Neural crest cell (in vitro differentiated cells): ENCODE results near the gene RBM19. TPM values are rescaled to one million over a fixed set of nuclear protein-coding genes. Genes with fewer than 3 reads are reported as not detected.

ENCODE experiments used
- DNase-seq: peaks from one replicate; pipeline ENCODE4 v3.0.0; 2021; ENCODE audit warnings: low read depth, mixed read lengths, low spot score
- H3K27ac Mint-ChIP-seq: one replicate; pipeline ENCODE4 v1.8.0; 2021; ENCODE audit warnings: mild to moderate bottlenecking, mixed read lengths; ENCODE audit not compliant: unreplicated experiment
- H3K27me3 Mint-ChIP-seq: 2 replicates; pipeline ENCODE4 v1.8.0; 2021; ENCODE audit warnings: low read depth, mild to moderate bottlenecking, mixed read lengths
- H3K36me3 Mint-ChIP-seq: 2 replicates; pipeline ENCODE4 v1.8.0; 2021; ENCODE audit warnings: low read depth, mild to moderate bottlenecking, mixed read lengths
- H3K4me1 Mint-ChIP-seq: 2 replicates; pipeline ENCODE4 v1.8.0; 2021; ENCODE audit warnings: mixed read lengths
- H3K4me3 Mint-ChIP-seq: one replicate; pipeline ENCODE4 v1.8.0; 2021; ENCODE audit warnings: mild to moderate bottlenecking, mixed read lengths
- H3K9me3 Mint-ChIP-seq: 2 replicates; pipeline ENCODE4 v1.8.0; 2021; ENCODE audit warnings: mixed read lengths
- CTCF ChIP-seq: fragments of 200-600 bp; sonication (generic); conservative IDR thresholded peaks from 2 replicates; pipeline ENCODE4 v1.5.0; 2021; ENCODE audit warnings: antibody characterized with exemption, mild to moderate bottlenecking
- total RNA-seq: library from RNA; stranded (reverse); gene quantifications from 2 replicates; pipeline ENCODE4 v1.2.1, GENCODE V29; 2021

RBM19 gene
- total RNA-seq, 1 donor from 2014 or later: 42.6 TPM

GRCh38 chr12:113844495-113845210, 121.5 kb downstream of the RBM19 start:
- Mint-ChIP-seq H3K27ac (no peak overlapping the region), H3K9me3 (no peaks in the 10 kb centered on the region), H3K36me3 (no peaks in the 10 kb centered on the region), H3K4me1 (no peaks in the 10 kb centered on the region), H3K4me3 (no peak overlapping the region), H3K27me3 (no peaks in the 10 kb centered on the region)
- no peak for TF ChIP-seq CTCF
- no peak for DNase-seq

GRCh38 chr12:113842699-113843098, 123.4 kb downstream of the RBM19 start:
- no peaks in the 10 kb centered on the region for H3K36me3 Mint-ChIP-seq
- H3K27ac Mint-ChIP-seq: no peak overlapping the region
- H3K4me1 Mint-ChIP-seq: no peaks in the 10 kb centered on the region
- no peaks in the 10 kb centered on the region for H3K27me3 Mint-ChIP-seq
- TF ChIP-seq CTCF: no peak
- no peaks in the 10 kb centered on the region for H3K9me3 Mint-ChIP-seq
- no peak for DNase-seq
- no peak overlapping the region for H3K4me3 Mint-ChIP-seq

- Mint-ChIP-seq H3K9me3 (no peaks in the 10 kb centered on the region), H3K36me3 (no peaks in the 10 kb centered on the region), H3K4me3 (no peak overlapping the region), H3K27ac (no peak overlapping the region), H3K27me3 (no peaks in the 10 kb centered on the region), H3K4me1 (no peaks in the 10 kb centered on the region)
- TF ChIP-seq CTCF: no peak
- DNase-seq: no peak
These were observed 124.3 kb downstream of the RBM19 start for GRCh38 chr12:113841786-113842185.

- no peak for DNase-seq
- H3K4me1 Mint-ChIP-seq: peaks cover 10% of the 10 kb centered on the region
- no peak overlapping the region for H3K4me3 Mint-ChIP-seq
- peaks cover 5% of the 10 kb centered on the region for H3K27me3 Mint-ChIP-seq
- H3K36me3 Mint-ChIP-seq: no peaks in the 10 kb centered on the region
- H3K27ac Mint-ChIP-seq: no peak overlapping the region
- TF ChIP-seq CTCF: no peak
- H3K9me3 Mint-ChIP-seq: no peaks in the 10 kb centered on the region
These were observed 125.6 kb downstream of the RBM19 start for GRCh38 chr12:113840401-113841042.

GRCh38 chr12:113838896-113839295, 127.2 kb downstream of the RBM19 start:
- peaks cover 5% of the 10 kb centered on the region for H3K27me3 Mint-ChIP-seq
- peaks cover 10% of the 10 kb centered on the region for H3K4me1 Mint-ChIP-seq
- no peak overlapping the region for H3K27ac Mint-ChIP-seq
- TF ChIP-seq CTCF: no peak
- no peak overlapping the region for H3K4me3 Mint-ChIP-seq
- H3K36me3 Mint-ChIP-seq: no peaks in the 10 kb centered on the region
- no peaks in the 10 kb centered on the region for H3K9me3 Mint-ChIP-seq
- DNase-seq: no peak
